Activated T-cell treated with anti-CD3 and anti-CD28 coated beads for 24 hours (primary cell): ENCODE measurements around the gene MAPK7.

Experiments
- DNase-seq: peaks from one replicate; pipeline ENCODE4 v3.0.0-alpha.2; 2020; ENCODE audit warnings: low read depth

Gene MAPK7

GRCh38 chr17:19378416-19379360 is at the start of gene MAPK7:
Gene MAPK7 (plus strand): TSS chr17:19378498. CDS start chr17:19378901, 403 bp downstream.
- no peak for DNase-seq

- no peak for DNase-seq
These were observed 49.2 kb upstream of the MAPK7 start for GRCh38 chr17:19329136-19329535.

GRCh38 chr17:19329839-19330238 is 48.5 kb upstream of the MAPK7 start:
- DNase-seq: no peak

DNA sequence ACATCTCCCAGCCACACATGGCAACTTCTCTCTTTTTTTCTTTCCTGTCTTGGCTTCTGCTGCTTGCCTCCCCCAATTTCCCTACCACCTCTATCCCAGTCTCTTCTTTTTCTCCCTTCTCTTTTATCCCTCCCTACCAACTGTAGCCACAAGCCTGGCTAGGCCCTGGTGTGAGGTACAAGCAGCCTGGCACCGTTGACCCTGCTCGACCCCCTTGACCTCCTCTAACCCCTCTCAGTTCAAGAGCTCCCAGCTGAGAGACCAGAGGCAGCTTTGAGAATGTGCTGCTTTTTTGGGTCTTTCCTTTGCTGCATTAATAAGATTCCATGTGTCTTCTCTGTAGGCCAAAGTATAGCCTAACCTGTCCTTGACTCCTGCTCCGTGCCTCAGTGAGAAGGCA is 48.0 kb upstream of the MAPK7 start:
- no peak for DNase-seq

GRCh38 chr17:19331134-19331533 is 47.2 kb upstream of the MAPK7 start:
- DNase-seq: no peak

DNA sequence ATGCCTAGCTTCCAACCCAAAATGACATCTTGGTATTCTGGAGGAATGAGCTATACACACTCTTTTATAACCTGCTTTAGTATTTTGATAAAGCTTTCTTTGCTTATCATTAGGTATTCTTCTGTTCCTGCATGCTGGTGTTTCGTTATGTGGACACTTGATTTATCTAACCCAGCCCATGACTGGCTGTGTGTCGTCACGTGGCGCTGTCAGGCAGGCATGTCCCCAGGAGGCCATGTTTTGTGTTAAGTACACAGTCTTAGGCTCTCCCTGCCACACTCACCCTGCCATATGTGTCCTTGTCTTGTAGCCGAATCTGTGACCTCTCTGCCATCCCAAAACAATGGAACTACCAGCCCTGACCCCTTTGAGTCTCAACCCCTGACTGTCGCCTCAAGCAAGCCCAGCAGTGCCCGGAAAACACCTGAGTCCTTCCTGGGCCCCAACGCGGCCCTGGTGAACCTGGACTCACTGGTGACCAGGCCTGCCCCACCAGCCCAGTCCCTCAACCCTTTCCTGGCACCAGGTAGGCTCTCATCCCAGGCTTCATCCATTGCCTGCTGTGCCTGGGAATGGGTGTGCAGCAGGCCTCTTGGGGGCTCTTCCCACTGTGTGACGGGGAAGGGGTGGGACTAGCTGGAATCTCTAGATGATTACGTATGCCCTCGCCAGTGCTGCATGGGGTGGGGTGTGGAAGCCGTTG is 46.6 kb upstream of the MAPK7 start:
- DNase-seq: no peak

DNA sequence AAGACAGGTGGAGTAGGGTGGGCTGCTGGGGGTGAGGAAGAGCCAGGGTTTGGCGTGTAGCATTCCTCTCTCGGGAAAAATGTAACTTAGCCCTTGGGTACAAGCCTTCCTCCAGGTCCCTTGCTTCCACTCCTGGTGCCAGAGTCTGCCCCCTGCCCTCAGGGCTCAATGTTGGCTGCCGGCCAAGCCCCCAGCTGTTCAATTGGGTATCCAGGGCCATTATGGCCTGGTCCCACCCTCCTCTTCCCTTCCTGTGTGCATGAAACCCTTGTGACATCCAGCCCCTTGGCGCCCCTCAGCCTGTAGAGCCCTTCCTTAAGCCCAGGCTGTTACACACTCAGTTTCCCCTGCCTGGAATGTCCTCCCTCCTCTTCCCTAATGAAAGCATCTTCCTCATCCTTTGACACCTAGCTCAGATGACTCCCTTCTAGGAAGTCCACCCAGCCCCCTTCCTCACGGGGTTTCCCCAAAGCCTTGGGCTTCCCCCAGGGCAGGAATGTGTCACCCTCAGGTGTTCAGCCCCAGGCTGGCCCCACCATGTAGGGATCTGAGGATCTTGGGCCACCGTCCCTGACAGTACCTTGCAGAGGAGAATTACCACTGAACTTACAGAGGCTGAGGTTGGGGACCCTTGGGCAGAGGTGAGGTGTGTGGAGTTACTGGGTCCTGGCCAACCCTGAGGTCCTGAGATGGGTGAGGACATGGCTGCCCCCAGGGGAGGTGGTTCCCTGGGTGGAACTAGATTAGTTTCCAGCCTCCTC is 45.7 kb upstream of the MAPK7 start:
- no peak for DNase-seq

DNA sequence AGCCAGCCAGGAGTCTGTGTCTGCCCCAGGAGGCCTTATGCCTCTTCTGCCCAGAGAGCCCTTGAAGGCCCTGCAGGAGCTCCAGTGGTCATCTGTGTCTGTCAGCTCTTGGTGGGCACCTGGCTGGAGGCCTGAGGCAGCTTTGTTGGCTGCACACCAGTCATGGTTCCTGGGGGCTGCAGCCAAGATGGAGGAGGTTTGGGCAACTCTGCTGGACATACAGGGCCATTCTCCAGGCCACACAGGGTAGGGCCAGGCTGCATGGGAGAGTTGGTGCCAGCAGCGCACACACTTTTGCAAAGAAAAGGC is 45.2 kb upstream of the MAPK7 start:
- no peak for DNase-seq

DNA sequence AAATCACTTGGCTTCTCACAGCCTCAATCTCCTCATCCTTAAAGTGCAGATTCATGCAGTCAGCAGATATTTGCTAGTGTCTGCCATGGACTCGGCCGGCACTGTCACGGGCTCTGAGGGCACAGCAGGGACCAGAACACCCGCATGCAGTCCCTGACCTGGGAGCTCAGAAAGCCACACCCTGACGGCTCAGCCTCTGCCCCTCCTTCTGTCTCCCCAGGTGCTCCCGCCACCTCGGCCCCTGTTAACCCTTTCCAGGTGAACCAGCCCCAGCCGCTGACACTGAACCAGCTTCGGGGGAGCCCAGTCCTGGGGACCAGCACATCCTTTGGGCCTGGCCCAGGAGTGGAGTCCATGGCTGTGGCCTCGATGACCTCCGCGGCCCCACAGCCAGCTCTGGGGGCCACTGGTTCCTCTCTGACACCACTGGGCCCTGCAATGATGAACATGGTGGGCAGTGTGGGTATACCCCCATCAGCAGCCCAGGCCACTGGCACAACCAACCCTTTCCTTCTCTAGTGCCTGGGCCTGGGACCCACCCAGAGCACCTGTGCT is 44.5 kb upstream of the MAPK7 start:
- DNase-seq: no peak

DNA sequence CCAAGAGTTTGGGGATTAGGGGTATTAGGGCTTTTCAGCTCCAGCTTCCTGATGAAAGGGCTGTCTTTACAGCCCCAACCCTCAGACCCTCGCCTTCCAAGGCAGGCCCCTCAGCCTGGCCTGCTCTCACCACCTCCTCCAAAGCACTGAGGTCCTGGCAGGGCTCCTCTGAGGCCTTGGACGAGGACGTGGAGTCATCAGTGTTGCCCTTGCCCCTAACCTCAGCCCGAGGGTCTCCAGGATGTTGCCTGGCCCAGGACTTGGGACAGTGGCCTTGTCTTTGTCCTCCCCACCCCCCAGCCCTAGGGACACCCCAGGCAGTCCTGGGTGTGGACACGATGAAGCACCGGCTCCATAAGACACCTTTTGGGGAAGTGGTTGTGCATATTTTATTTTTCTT is 44.0 kb upstream of the MAPK7 start:
- DNase-seq: no peak

DNA sequence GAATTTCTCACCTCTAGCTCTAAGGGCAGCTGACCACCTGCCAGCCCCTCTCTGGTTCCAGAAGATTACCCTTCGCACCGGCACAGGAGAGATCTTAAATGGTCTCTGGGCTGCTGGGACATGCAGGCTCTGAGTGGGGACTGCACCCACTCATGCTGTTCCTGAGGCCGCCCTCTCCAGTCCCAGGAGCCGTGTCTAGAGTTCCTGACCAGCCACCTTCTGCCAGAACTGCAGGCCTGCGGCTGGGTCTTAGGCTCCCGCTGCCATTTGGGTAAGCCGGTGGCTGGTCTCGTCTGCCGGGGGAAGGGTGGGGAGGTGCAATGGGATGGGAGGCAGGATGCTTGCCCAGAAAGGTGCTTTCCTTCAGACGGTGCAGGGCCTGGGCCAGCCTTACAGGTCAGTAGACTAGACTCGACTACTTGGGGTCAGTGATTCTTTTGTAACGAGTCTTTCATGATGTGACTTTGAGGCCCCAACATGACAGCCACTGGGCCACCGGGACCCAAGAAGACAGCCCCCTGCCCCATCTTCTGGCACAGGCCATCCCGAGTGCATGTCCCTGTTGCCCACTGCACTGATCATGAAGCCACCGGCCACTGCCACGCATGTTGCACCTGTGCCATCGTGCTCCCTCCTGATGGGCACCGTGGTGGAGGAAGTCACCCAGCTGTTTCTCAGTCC is 42.2 kb upstream of the MAPK7 start:
- DNase-seq: no peak

DNA sequence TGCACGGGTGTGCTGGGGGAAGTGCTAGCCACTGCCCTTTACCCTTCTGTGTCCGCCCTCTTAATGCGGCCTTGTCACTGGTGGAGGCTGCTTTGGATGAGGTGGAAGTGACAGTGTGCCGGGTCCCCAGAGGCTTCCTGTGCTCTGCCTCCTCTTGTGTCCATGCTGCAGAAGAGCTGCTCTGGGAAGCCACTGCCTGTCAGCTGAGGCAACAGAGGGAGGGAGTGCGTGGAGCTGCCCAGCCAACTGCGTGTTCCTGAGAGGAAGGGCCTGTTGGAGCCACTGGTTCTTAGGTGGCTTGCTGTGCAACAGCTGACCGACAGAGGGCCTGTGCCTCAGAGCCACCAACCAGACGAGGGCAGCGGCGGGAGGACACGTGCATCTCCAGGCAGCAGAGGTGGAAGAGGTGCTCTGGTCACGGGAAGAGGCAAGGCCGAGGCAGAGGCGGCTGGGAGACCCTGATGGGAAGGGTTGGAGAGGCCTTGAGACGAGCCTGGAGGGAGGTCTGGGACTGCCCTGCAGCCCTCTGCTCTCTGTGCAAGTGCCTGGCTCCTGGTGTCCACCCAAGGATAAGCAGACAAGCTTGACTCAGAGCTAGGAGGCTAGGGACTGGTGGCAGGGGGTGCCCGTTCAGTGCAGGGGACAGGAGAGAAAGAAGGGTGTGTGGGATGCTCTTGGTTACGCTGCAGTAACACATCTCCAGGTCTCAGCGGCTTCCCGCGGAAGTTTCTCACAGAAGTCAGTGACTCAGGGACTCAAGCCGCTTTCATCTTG is 41.2 kb upstream of the MAPK7 start:
- DNase-seq: no peak

- no peak for DNase-seq
These were observed 40.6 kb upstream of the MAPK7 start for GRCh38 chr17:19337712-19338023.

- peak; percentile 48 for DNase-seq
These were observed 40.0 kb upstream of the MAPK7 start for GRCh38 chr17:19338031-19338990.

- DNase-seq: no peak
These were observed 38.9 kb upstream of the MAPK7 start for GRCh38 chr17:19339341-19339815.

GRCh38 chr17:19341211-19341631 is 37.1 kb upstream of the MAPK7 start:
- DNase-seq: no peak

DNA sequence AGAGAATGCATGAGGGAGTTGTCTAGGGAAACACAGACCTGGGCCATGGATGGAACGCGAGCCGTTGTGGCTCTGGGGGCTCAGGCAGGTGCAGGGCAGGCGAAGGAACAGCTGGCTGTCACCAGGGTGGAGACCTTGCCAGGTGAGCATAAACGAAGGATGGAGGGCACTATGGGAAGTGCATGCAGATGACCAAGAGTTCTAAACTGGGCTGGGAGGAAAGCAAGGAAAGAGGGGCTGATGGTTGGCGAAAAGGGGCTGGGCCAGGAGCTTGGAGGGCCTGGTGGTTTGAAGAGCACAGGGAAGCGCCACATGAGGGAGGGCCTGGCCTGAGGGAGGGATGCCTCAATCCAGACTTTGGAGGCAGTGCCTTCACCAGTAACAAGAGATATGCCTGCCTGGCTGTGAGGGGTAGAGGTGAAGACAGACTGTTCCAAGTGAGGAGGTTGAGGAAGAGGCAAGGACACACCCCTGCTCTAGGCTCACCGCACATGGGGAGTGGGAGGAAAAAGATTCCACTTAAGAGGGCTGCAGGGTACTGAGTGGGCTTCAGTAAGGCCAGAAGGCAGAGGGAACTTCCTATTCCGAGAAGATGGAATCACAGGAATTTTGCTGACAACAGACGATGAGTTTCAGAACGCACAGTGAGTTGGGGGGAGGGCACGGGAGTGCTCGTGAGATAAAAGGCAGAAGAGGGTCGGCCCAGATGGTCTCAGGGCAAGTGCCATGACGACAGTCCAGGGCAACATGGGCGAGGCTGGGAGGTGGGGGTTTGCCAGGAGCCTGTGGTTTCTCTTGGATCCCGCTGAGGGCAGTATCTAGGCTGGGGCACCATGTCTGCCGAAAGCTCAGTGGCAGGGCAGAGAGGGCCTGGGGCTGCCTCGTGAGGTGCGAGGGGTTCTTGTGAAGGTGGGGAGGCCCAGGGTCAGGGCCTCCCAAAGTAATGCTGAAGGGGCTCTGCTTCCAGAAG is 36.4 kb upstream of the MAPK7 start:
- no peak for DNase-seq

GRCh38 chr17:19342611-19343255 is 35.6 kb upstream of the MAPK7 start:
- no peak for DNase-seq
